GM23248 (cell line): Measurements from ENCODE around the gene CAMTA1.

ENCODE experiments used
- EZH2 ChIP-seq: fragments of 200-600 bp; sonication (generic); IDR thresholded peaks from 2 replicates; pipeline ENCODE4 v1.6.1; 2018; ENCODE audit warnings: antibody characterized with exemption, mild to moderate bottlenecking; ENCODE audit not compliant: insufficient read depth, poor library complexity, severe bottlenecking
- EZH2phosphoT487 ChIP-seq: fragments of 200-600 bp; sonication (generic); IDR thresholded peaks from 2 replicates; pipeline ENCODE4 v1.6.1; 2018; ENCODE audit warnings: antibody characterized with exemption, moderate library complexity, mild to moderate bottlenecking, low read depth; ENCODE audit not compliant: insufficient read depth

DNA sequence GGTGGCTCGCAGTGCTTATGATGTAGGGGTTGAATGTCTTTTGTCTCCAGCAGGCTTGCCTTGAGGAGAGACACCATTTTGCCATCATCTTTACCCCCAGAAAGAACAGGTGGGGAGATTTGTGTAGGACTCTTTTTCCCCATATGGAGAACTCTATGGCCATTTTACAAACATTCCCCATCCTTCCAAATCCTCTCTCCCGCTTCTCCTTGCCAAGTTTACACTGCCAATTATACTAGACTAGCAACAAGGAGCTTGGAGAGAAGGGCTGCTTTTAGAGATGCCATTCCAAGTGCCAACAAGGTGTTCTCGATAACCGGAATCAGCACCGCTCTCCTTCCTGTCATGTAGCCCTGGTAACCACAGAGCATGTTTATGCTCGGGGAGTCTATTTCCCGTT, 233.1 kb downstream of the CAMTA1 start:
- no peak for TF ChIP-seq EZH2phosphoT487
- no peak for TF ChIP-seq EZH2
